Chondrocyte (in vitro differentiated cells): ENCODE data around the gene RBSN. TPM values are rescaled to one million over a fixed set of nuclear protein-coding genes. Genes with fewer than 3 reads are reported as not detected.

Experiments used
- DNase-seq: peaks from one replicate; pipeline ENCODE4 v3.0.0; 2021; ENCODE audit warnings: mixed read lengths, low spot score
- H3K27ac Mint-ChIP-seq: one replicate; pipeline ENCODE4 v1.8.0; 2021; ENCODE audit warnings: mild to moderate bottlenecking, moderate library complexity, mixed read lengths; ENCODE audit not compliant: unreplicated experiment
- H3K27me3 Mint-ChIP-seq: 2 replicates; pipeline ENCODE4 v1.8.0; 2021; ENCODE audit warnings: low read depth, mixed read lengths
- H3K36me3 Mint-ChIP-seq: 2 replicates; pipeline ENCODE4 v1.8.0; 2021; ENCODE audit warnings: low read depth, mixed read lengths
- H3K4me1 Mint-ChIP-seq: 2 replicates; pipeline ENCODE4 v1.8.0; 2021; ENCODE audit warnings: low read depth, mild to moderate bottlenecking, mixed read lengths
- H3K4me3 Mint-ChIP-seq: one replicate; pipeline ENCODE4 v1.8.0; 2021; ENCODE audit warnings: mild to moderate bottlenecking, moderate library complexity, mixed read lengths; ENCODE audit not compliant: unreplicated experiment
- H3K9me3 Mint-ChIP-seq: 2 replicates; pipeline ENCODE4 v1.8.0; 2021; ENCODE audit warnings: low read depth, mixed read lengths
- CTCF ChIP-seq: fragments of 200-600 bp; sonication (generic); IDR thresholded peaks from 2 replicates; pipeline ENCODE4 v1.5.0; 2021; ENCODE audit warnings: antibody characterized with exemption, mild to moderate bottlenecking, moderate library complexity
- total RNA-seq: library from RNA; stranded (reverse); gene quantifications from 3 replicates; pipeline ENCODE4 v1.2.1, GENCODE V29; 2021

RBSN gene
- total RNA-seq, 1 donor from 2014 or later, result 24.1 TPM

- TF ChIP-seq CTCF, result no peak
- peak overlapping the region; percentile 36 for H3K27ac Mint-ChIP-seq
- peak overlapping the region; percentile 27 for H3K4me3 Mint-ChIP-seq
Measured at GRCh38 chr3:15063238-15063637, 35.7 kb downstream of the RBSN start.

DNA sequence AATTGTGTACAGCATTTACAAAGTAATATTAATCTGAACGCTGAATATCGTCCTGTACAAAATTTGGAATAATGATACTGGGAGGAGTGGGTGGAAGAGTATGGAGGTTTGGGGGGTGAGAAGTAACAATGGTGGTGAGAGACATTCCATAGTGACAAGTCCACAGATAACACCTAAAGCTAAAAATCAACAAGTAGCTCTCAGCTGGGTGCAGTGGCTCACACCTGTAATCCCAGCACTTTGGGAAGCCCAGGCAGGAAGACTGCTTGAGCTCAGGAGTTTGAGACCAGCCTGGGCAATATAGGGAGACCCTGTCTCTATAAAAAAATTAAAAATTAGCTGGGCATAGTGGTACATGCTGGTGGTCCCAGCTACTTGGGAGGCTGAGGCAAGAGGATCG is 38.9 kb downstream of the RBSN start:
- peaks cover 16% of the 10 kb centered on the region for H3K4me1 Mint-ChIP-seq
- peaks cover 7% of the 10 kb centered on the region for H3K36me3 Mint-ChIP-seq
- no peaks in the 10 kb centered on the region for H3K9me3 Mint-ChIP-seq
- H3K27ac Mint-ChIP-seq, result no peak overlapping the region
- TF ChIP-seq CTCF, result no peak
- DNase-seq, result no peak
- no peak overlapping the region for H3K4me3 Mint-ChIP-seq
- no peaks in the 10 kb centered on the region for H3K27me3 Mint-ChIP-seq

More at GRCh38 chr3:15063238-15063637, 35.7 kb downstream of the RBSN start:
- Mint-ChIP-seq H3K27me3 (no peaks in the 10 kb centered on the region), H3K36me3 (peaks cover 7% of the 10 kb centered on the region), H3K9me3 (no peaks in the 10 kb centered on the region), H3K4me1 (peaks cover 22% of the 10 kb centered on the region)
- DNase-seq, result no peak

DNA sequence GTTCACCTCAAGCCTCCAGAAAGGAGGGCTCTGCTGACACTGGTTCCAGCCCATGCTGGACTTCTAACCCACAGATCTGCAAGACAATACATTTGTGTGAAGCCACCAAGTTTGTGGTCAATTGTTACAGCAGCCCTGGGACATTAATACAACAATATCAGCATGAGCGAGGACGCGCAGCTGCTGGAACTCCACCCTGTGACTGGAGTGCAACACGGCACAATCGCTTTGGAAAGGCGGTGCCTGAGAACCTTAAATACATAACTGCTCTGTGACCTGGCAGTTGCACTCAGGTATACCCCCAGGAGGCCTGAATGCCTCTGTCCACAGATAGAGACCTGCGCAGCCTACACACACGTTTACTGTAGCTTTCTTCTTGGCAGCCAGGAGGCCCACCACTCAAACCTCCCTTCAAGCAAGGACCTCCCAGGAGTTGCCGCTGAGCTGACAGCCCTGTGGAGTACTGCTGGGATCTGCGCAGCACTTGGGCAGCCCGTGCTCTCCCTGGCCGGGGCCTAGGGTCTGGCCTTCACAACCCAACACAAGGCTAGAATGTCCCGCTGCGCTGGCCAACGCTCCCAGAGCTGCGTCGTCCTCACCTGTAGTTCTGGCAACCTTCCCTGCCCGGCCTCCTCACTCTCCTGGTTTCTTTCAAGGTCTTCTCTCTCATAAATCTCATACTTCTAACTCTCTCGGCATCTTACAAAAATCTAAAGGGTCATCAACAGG is 42.1 kb downstream of the RBSN start:
- TF ChIP-seq CTCF, result no peak
- H3K4me1 Mint-ChIP-seq, result peaks cover 2% of the 10 kb centered on the region

GRCh38 chr3:15055019-15055557 is 43.9 kb downstream of the RBSN start:
- Mint-ChIP-seq H3K36me3 (peaks cover 12% of the 10 kb centered on the region), H3K4me1 (peaks cover 2% of the 10 kb centered on the region), H3K4me3 (no peak overlapping the region), H3K27me3 (no peaks in the 10 kb centered on the region), H3K9me3 (no peaks in the 10 kb centered on the region), H3K27ac (no peak overlapping the region)
- no peak for TF ChIP-seq CTCF
- no peak for DNase-seq

More for the DNA sequence above, 42.1 kb downstream of the RBSN start:
- no peak overlapping the region for H3K27ac Mint-ChIP-seq
- H3K36me3 Mint-ChIP-seq, result peaks cover 8% of the 10 kb centered on the region
- no peak overlapping the region for H3K4me3 Mint-ChIP-seq
- H3K9me3 Mint-ChIP-seq, result no peaks in the 10 kb centered on the region
- H3K27me3 Mint-ChIP-seq, result no peaks in the 10 kb centered on the region
- no peak for DNase-seq

GRCh38 chr3:15053541-15053940 is 45.4 kb downstream of the RBSN start:
- H3K4me1 Mint-ChIP-seq, result peaks cover 2% of the 10 kb centered on the region
- no peak for TF ChIP-seq CTCF
- H3K9me3 Mint-ChIP-seq, result no peaks in the 10 kb centered on the region
- DNase-seq, result no peak
- H3K4me3 Mint-ChIP-seq, result no peak overlapping the region
- no peaks in the 10 kb centered on the region for H3K27me3 Mint-ChIP-seq
- H3K27ac Mint-ChIP-seq, result no peak overlapping the region
- peaks cover 12% of the 10 kb centered on the region for H3K36me3 Mint-ChIP-seq
